Psoas muscle (tissue), 7 donors: ENCODE results near the gene TXK. TPM values are rescaled to one million over a fixed set of nuclear protein-coding genes. Genes with fewer than 3 reads are reported as not detected.

Experiments
- polyA plus RNA-seq, 3 donors: library from polyadenylated mRNA; stranded (reverse); fragments of 200-250 nt; gene quantifications; one replicate each; pipeline ENCODE4 v1.2.3, GENCODE V29; 2013
- total RNA-seq, 4 donors: library from RNA; stranded (reverse); fragmentation: NEBNext Ultra II Directional in 2 of 4; extraction: Animal tissue kit (Norgen Biotek cat#: 25700) in 2 of 4; gene quantifications; one replicate each; pipeline versions ENCODE4 v1.2.1 to v1.2.4, GENCODE V29; 2021 to 2023
- donor health status: healthy with polysubstance abuse.
- donor health status: DM: no; HTN: no; CAD: no; lungs with moderate emphysema.
- donor health status: Bipolar disorder and iron deficiency.
- donor health status: healthy.
- donor health status: DM: no; HTN: no; CAD: no.
- donor health status: DM: no; HTN: no; CAD: no.
- donor health status: DM: yes; HTN: yes; CAD: no.

TXK gene
- total and polyA plus RNA-seq, 7 donors = 0.07 to 0.52 (median 0.21) TPM; not detected in 1

Other genes with a start within 250 kb of the TXK start
- 1 to 10 TPM; 4.4 to 6.0 (median 5.4) TPM for gene NFXL1, start 219.7 kb downstream of the TXK start, total RNA-seq
- gene NFXL1, start 219.7 kb downstream of the TXK start, polyA plus RNA-seq = 1 to 10 TPM; 3.1 to 4.9 (median 3.2) TPM
- gene CNGA1, start 117.6 kb downstream of the TXK start, total RNA-seq = under 1 TPM; 0.50 to 0.77 (median 0.66) TPM
- gene CNGA1, start 117.6 kb downstream of the TXK start, polyA plus RNA-seq = 1 to 10 TPM in 1 of 3 donors, under 1 TPM in 2; 0.15 to 1.1 (median 0.38) TPM
- 1 to 10 TPM in 1 of 4 donors, under 1 TPM in 3; 0.69 to 2.3 (median 0.81) TPM for gene NIPAL1, start 117.5 kb downstream of the TXK start, total RNA-seq
- gene NIPAL1, start 117.5 kb downstream of the TXK start, polyA plus RNA-seq = 1 to 10 TPM in 1 of 3 donors, under 1 TPM in 2; 0.41 to 1.3 (median 0.47) TPM
- gene TEC, start 135.6 kb upstream of the TXK start, total RNA-seq = 1 to 10 TPM in 2 of 4 donors, under 1 TPM in 2; 0.91 to 2.0 (median 1.2) TPM
- gene TEC, start 135.6 kb upstream of the TXK start, polyA plus RNA-seq = 1 to 10 TPM in 1 of 3 donors, under 1 TPM in 2; 0.80 to 1.2 (median 0.82) TPM
- 100 to 1,000 TPM; 157 to 204 (median 191) TPM for gene SLAIN2, start 207.3 kb upstream of the TXK start, total RNA-seq
- 100 to 1,000 TPM in 1 of 3 donors, 10 to 100 TPM in 2; 69.5 to 203 (median 79.9) TPM for gene SLAIN2, start 207.3 kb upstream of the TXK start, polyA plus RNA-seq